Activated CD4-positive, CD25-positive, alpha-beta regulatory T cell treated with anti-CD3 and anti-CD28 coated beads, Interleukin-2, amount 50 U/mL, for 72 hours (primary cell): ENCODE measurements around the gene SLC25A41.
"Not testable (repeated sequence)": the region's sequence is repeated elsewhere in the genome, so short reads cannot be mapped to it uniquely, and the experiment has no call there.

Experiments
- DNase-seq: peaks from one replicate; pipeline ENCODE4 v3.0.0; 2021

SLC25A41 gene

GRCh38 chr19:6402837-6403608 lies 30.5 kb downstream of the SLC25A41 start:
- no peak for DNase-seq

GRCh38 chr19:6402058-6402457 lies 31.5 kb downstream of the SLC25A41 start:
- DNase-seq: no peak

GRCh38 chr19:6400062-6400944 lies 33.3 kb downstream of the SLC25A41 start:
- DNase-seq: not testable (repeated sequence)

- DNase-seq: no peak
Measured at GRCh38 chr19:6396305-6396704, 37.3 kb downstream of the SLC25A41 start.

- no peak for DNase-seq
Measured at GRCh38 chr19:6394831-6395230, 38.7 kb downstream of the SLC25A41 start.

GRCh38 chr19:6393983-6394412 lies 39.6 kb downstream of the SLC25A41 start:
- no peak for DNase-seq

- peak; percentile 84 for DNase-seq
Measured at GRCh38 chr19:6393074-6393982, 40.2 kb downstream of the SLC25A41 start, which contains the start of gene GTF2F1. TSS of gene GTF2F1 (minus strand) at chr19:6393164. CDS start at chr19:6392995, 169 bp downstream.

- DNase-seq: no peak
Measured at GRCh38 chr19:6392221-6393073, 41.1 kb downstream of the SLC25A41 start.

- DNase-seq: no peak
Measured at GRCh38 chr19:6387372-6387771, 46.2 kb downstream of the SLC25A41 start.

- DNase-seq: no peak
Measured at GRCh38 chr19:6384381-6384780, 49.2 kb downstream of the SLC25A41 start.

- no peak for DNase-seq
Measured at GRCh38 chr19:6383188-6383587, 50.4 kb downstream of the SLC25A41 start.

- no peak for DNase-seq
Measured at GRCh38 chr19:6381030-6381750, 52.4 kb downstream of the SLC25A41 start.

GRCh38 chr19:6379744-6380143 lies 53.8 kb downstream of the SLC25A41 start:
- DNase-seq: no peak

GRCh38 chr19:6378486-6378885 lies 55.1 kb downstream of the SLC25A41 start:
- DNase-seq: no peak

- DNase-seq: no peak
Measured at GRCh38 chr19:6378041-6378440, 55.5 kb downstream of the SLC25A41 start.

GRCh38 chr19:6376512-6377190 lies 56.9 kb downstream of the SLC25A41 start:
- DNase-seq: no peak
